ENCODE measurements around the gene ITGA1. TPM values are rescaled to one million over a fixed set of nuclear protein-coding genes. Genes with fewer than 3 reads are reported as not detected.

Gene ITGA1
- total RNA-seq, 6 experiments from 2014 or later, result 66.5 to 116 (median 82.1) TPM

- Histone ChIP-seq H3K27ac (no peak overlapping the region), H3K4me1 (no peaks in the 10 kb centered on the region), H3K4me3 (no peak overlapping the region), H3K36me3 (peaks cover 0 to 23% (median 13%) of the 10 kb centered on the region in 4 donors), H3K9me3 (no peaks in the 10 kb centered on the region), H3K27me3 (no peaks in the 10 kb centered on the region)
- no peak for ATAC-seq
- DNase-seq, result no peak
- TF ChIP-seq POLR2A (IDR thresholded peaks at IDR 0.05) (no peak), CTCF (IDR thresholded peaks at IDR 0.05) (no peak)
- 100% methylated on average over 3 of the region's 3 CpGs for WGBS (ENCODE audit: insufficient coverage, low coverage, low lambda C conversion rate, missing lambda C conversion rate)
- intact Hi-C loops (cut with DNase I), result no loop called here
Observed at GRCh38 chr5:52950686-52951085, 163.0 kb downstream of the ITGA1 start.

- WGBS (ENCODE audit: insufficient coverage, low coverage, low lambda C conversion rate, missing lambda C conversion rate), result 100% methylated on average over 1 of the region's 1 CpG
Observed at GRCh38 chr5:52952483-52952882, 164.8 kb downstream of the ITGA1 start.

GRCh38 chr5:52956014-52956413, 168.3 kb downstream of the ITGA1 start:
- Histone ChIP-seq H3K4me3 (no peak overlapping the region), H3K9me3 (no peaks in the 10 kb centered on the region), H3K36me3 (peaks cover 0 to 21% (median 9%) of the 10 kb centered on the region in 4 donors), H3K4me1 (no peaks in the 10 kb centered on the region), H3K27ac (no peak overlapping the region), H3K27me3 (no peaks in the 10 kb centered on the region)
- no CpG with 5 or more reads among the region's 4 CpGs for WGBS (ENCODE audit: insufficient coverage, low coverage, low lambda C conversion rate, missing lambda C conversion rate)
- DNase-seq (no peak), ATAC-seq (peak; percentile 22 to 55 (median 47))
- intact Hi-C loops (cut with DNase I), result no loop called here
- TF ChIP-seq CTCF (IDR thresholded peaks at IDR 0.05), result no peak
- no peak for TF ChIP-seq POLR2A (IDR thresholded peaks at IDR 0.05)

More at GRCh38 chr5:52952483-52952882, 164.8 kb downstream of the ITGA1 start:
- H3K4me1 ChIP-seq, result no peaks in the 10 kb centered on the region
- H3K9me3 ChIP-seq, result no peaks in the 10 kb centered on the region
- peaks cover 0 to 27% (median 14%) of the 10 kb centered on the region in 4 donors for H3K36me3 ChIP-seq
- no peak overlapping the region for H3K4me3 ChIP-seq
- no peak for ATAC-seq
- DNase-seq, result no peak
- intact Hi-C loops (cut with DNase I), result no loop called here
- no peak overlapping the region for H3K27ac ChIP-seq
- TF ChIP-seq POLR2A (IDR thresholded peaks at IDR 0.05) (no peak), CTCF (IDR thresholded peaks at IDR 0.05) (no peak)
- H3K27me3 ChIP-seq, result no peaks in the 10 kb centered on the region

- intact Hi-C loops (cut with DNase I), result no loop called here
- no peaks in the 10 kb centered on the region for H3K27me3 ChIP-seq
Observed at GRCh38 chr5:52956915-52957747, 169.4 kb downstream of the ITGA1 start.

More at GRCh38 chr5:52956915-52957747, 169.4 kb downstream of the ITGA1 start:
- WGBS (ENCODE audit: insufficient coverage, low coverage, low lambda C conversion rate, missing lambda C conversion rate), result 51% methylated on average over 6 of the region's 6 CpGs
- DNase-seq, result no peak
- Histone ChIP-seq H3K4me3 (no peak overlapping the region), H3K36me3 (peaks cover 0 to 21% (median 9%) of the 10 kb centered on the region in 4 donors), H3K9me3 (no peaks in the 10 kb centered on the region), H3K27ac (no peak overlapping the region), H3K4me1 (no peaks in the 10 kb centered on the region)
- ATAC-seq, result peak in 1 of 4 donors; percentile 38
- TF ChIP-seq POLR2A (IDR thresholded peaks at IDR 0.05), result no peak
- no peak for TF ChIP-seq CTCF (IDR thresholded peaks at IDR 0.05)
